SK-N-DZ (cell line): ENCODE measurements around the gene ZNF362.
"Not testable (repeated sequence)": the region's sequence is repeated elsewhere in the genome, so short reads cannot be mapped to it uniquely, and the experiment has no call there.

Experiments
- DNase-seq: peaks from one replicate; pipeline ENCODE4 v3.0.0-alpha.2; 2015; ENCODE audit warnings: low spot score

The ZNF362 gene

DNA sequence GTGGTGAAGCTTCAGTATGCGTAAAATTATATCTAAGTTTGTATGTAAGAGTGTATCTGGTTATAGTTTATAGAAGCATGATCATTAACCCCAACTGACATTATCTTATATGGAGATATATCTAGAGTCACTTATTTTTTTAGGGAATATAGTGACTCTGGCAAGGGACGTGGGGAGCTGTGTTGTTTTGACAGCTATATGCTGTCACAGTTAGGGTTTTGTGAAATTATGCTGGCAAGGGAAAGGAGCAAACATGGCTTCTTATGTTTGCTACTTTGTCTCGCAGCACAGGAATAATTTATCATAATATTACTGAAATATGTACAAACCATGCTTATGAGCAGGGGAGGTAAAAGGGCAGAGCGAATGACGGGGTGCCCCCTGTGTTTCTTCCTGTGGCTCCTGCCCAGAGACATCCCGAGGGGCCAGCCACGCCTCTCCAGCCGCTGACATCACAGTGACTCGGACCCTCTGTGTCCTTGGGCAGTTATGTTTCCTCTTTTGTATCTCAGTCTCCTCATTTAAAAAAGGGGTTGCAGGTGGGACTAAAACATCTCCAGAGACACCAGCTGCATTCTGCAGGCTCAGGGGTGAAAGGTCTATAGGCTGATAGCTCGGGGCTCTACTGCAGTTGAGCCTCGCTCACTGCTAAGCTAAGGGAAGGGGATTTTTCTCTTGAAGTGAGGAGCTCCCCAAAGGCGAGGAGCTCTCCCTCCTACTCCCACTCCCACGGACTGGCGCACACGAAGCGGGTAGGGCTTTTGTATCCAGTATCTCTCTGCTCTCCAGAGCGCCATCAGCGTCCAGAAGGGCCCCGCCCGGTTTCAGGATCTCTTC is 49.7 kb downstream of the ZNF362 start:
- DNase-seq = no peak

DNA sequence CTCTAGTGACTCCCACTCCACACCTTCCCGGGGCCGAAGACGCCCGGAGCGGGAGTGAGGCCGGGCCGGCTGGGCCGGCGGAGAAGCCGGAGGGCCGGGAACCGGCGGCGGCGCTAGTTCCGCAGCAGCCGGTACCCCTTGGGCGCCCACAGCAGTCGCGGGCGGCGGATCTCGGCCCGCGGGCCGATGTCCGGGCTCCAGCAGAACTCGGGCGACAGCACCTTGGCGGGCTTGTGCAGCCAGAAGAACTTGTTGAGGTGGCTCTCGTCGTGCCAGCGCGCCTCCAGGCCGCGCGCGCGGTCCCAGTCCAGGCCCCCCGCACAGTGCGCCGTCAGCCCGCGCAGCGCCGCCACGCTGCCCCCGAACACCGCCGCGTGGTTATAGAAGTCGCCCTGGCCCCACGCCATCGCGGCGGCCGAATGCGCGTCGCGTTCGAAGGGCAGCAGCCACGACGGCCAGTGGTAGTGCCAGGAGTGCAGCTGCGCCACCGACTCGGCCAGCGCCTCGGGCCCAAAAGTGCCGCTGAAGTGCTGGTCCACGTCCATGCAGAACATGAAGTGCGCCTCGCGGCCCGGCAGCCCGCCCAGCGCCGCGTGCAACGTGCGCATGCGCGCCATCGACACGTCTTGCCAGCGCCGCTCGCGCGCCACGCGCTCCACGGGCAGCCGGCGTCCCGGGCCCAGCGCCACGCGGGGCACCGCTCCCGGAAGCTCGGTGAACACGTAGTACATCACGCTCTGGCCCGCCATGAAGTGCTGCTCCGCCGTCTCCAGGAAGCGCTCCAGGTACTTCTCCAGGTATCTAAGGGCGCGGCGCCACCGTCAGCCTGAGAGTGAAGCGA is 50.6 kb downstream of the ZNF362 start:
- no peak for DNase-seq

DNA sequence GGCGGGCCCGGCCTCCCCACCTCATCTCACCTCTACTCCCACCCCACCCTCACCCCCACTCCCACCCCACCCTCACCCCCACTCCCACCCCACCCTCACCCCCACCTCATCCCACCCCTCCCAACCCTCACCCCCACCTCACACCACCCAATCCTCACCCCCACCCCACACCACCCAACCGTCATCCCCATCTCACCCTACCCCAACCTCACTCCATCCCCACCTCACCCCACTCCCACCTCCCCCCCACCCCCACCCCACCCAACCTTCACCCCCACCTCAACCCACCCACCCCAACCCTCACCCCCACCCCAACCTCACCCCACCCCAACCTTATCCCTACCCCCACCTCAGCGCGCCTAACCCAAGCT is 51.2 kb downstream of the ZNF362 start:
- no peak for DNase-seq

DNA sequence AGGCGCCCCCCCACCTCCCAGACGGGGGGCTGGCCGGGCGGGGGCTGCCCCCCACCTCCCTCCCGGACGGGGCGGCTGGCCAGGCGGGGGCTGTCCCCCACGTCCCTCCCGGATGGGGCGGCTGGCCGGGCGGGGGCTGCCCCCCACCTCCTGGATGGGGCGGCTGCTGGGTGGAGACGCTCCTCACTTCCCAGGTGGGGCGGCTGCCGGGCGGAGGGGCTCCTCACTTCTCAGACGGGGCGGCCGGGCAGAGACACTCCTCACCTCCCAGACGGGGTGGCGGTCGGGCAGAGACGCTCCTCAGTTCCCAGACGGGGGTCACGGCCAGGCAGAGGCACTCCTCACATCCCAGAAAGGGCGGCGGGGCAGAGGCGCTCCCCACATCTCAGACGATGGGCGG is 53.1 kb downstream of the ZNF362 start:
- not testable (repeated sequence) for DNase-seq

DNA sequence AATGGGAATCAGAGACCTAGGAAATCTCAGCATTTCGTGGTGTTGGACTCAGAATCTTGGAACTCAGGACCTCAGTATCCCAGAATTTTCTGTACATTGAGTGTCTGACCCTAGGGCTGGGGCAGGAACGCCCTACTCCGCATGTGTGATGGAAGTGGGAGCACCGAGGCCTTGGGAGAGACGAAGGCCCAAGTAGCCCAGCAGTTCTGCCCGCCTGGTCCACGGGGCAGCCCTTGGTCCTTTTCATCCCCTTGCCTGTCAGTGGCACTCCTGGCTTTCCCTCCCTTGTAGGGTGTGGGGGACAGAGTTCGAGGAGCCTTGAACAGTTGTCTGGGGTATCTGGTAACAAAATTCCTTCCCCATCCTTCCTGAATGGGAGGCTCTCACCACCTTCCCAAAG is 54.4 kb downstream of the ZNF362 start:
- DNase-seq = no peak

DNA sequence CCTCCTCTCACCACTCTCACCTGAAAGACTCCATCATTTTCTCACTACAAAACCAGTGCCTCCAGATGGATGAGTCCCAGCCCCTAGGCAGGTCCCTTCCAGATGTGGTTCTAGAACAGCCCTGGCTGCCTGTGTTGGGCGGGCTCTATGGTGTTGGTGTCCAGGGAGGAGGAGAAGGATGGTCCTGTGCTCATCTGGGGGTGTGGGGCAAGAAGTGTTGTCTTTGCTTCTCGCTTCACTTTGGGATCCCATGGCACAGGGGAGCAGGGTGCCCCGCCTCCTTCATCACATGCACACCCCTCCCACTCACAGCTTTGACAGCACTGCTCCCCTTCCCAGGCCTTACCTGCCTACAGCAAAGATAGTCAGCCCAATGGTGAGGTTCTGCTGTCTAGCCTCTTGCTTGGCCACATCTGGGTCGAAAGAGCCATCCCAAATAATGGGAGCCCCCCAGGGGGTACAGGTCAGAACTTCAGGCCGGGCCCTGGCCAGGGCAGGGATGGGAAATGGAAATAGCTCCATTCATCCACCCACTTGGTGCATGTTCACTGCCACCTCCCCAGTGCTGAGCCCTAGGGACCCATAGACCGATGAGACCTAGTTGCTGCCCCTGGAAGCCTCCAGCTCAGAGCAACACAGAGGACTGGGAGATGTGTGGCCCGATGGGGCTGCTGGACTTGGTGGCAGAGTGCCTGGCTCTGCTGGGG is 55.6 kb downstream of the ZNF362 start:
- no peak for DNase-seq

DNA sequence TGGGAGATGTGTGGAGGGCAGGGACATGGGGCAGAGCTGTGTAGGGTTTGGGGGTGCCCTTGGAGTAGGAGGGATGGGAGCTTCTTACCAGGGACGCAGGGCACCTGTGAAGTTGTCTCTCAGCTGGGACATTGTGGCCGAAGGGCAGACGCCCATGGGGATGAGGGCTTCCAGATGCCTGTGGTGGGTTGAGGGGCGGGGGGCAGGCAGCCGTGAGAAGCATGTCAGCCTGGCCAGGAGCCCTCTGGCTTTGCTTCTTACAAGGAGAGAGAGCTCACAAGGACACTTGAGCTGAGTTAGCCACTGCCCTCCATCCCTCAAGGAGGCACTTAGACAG is 56.1 kb downstream of the ZNF362 start:
- DNase-seq = no peak

DNA sequence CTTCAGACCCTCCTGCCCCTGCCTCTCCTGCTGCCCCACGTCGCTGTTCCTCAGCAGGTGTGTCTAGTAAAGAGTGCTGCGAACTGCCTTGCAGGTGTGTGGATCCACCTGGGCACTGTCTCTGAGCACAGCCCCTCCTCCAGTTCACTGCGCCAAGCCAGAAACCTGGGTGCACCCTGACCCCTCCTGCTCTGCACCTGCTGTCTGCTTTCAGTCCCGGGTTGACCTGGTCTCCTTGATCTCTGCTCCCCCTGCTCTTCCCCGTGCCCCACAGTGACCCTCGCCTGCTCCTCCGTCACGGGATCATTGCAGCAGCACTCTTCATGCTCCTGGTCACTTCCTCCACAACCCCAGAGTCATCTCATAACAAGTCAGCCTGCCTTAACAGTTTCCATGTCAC is 58.1 kb downstream of the ZNF362 start:
- no peak for DNase-seq

DNA sequence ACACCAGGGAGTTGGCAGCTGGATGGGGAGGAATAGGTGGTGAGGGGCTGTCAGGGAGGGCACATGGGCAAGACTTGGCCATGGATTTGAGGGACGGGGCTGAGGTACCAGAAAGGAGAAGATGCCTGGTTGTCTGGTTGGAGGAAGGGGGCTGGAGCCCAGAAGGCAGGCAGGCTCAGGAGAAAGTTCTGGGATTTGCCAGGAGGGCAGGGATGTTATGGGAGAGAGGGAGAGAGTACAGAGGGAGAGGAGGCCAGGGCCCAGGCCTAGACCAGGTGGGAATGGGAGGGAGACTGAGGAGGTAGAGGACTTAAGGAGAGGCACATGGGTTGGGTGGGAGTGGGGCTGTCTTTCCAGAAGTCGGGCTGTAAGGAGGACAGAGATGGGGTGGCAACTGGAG is 60.3 kb downstream of the ZNF362 start:
- no peak for DNase-seq

DNA sequence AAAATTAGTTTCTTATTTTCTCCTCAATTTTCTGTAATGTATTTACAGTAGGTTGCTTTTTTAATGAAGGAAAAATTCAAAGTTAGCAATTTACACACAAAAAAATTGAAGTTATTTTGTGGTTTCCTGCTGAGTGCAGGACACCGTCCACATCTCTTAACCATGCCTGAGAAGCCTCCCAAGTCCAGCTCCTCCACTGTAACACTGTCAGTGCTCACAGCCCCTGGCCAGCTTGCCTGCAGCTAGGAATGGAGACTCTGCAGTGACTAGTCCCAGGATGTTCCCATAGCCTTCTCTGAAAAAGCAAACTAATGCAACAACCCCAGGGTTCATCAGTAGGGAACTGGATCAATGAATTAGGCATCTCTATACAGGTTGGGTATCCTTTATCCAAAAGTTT is 61.1 kb downstream of the ZNF362 start:
- no peak for DNase-seq

DNA sequence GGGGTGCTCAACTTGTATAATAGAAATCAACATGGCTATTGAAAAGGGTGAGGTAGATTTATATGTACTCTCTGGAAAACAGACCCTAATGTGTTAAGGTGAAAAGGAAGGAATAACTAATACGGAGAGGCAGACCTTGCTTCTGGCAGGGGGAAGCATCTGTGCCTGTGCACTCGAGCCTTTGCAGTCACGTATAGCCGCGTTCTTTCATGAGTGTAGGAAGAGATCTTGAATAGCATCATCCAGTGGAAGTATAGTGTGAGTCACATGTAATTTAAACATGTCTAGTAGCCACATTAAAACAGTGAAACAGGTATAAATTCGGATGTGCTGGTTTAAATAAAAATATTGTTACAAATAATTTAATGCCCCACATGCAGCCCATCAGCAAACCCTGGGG is 61.7 kb downstream of the ZNF362 start:
- DNase-seq = no peak

DNA sequence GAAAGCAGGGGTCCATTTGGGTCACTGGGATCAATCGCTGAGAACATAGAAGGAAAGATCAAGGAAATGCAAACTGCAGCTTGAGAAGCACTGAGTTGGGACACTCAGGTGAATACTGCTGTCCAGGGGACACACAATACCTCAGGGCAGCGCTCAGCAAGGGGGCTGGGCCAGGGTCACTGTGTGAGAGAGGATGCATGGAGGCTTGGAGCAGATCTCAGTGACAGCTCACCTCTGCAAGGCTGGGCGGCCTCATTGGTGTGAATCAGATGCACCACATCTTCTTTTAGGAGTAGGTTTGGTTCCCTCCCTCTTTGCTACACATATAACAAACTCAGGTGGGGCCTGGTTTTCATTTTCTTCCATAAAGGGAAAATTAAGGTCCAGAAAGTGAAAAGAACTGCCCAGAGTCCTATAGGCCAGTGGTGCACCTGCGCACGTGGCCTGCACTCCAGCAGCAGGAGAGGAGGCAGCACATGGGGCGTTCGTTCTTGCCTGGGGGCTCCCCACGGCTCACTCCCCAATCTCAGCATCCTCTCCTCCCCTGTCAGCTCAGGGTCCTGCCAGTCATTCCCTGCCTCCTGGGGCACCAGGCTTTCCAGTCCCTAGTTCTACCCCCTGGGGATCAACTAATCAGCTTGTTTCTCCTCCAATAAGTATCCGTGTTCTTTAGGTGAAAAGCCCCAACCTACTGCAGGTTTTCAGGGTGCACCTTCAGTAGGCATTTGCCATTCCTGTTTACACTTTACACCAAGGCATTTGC is 63.1 kb downstream of the ZNF362 start:
- no peak for DNase-seq

DNA sequence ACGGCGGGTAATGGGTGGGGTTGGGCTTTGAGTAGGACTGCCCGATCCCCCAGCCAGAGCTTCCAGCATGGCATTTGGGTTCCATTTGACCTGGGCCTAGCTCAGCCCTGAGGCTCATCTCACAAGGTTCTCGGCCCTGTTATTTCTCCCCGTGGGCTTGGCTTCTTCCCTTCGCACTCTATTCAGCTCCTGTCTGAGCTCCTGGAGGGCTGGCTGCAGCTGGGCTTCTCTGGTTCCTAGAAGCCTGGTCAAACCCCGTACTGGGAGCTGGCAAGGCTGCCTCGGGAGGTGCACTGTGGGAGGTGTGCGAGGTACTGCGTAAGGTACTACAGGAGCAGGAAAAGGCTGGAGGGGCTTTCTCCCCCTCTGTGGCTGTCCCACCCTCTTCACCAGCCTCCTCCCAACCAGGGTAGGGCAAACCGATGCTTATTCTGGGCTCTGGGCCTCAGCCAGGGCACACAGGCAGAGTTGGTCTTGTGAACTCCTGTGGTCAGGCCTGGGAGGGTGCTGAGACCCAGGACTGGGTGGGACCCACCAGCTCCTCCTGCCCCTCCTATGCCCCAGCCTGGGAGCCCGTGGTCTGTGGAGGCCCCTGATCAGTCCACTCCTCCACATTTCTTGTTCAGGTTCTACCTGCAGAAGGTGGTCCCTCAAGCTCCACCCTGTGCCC is 63.8 kb downstream of the ZNF362 start:
- no peak for DNase-seq

DNA sequence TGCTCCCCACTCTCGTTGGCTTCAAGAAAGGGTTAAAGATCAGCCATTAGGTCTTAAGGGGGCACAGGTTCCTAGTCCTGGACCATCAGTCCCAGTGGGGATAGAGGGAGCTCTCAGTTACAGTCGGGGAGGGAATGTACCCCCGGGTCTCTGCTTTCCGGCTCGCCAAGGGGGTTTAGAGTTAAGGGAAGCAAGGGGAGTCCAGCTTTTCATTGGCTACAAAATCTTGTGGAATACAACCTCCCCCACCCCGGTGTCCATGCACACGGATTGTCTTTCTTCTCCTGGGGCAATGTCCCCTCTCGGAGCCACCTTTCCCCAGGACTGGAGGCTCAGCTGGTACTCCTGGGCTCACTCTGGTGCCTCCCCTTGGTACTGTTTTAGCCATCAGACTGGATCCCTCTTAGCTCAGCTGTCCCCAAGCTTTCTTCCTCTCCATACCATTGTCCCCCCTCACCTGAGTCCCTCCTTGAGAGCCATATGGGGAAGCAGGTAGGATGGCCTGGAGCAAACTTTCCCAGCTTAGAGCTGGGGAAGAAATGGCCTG is 64.4 kb downstream of the ZNF362 start, which contains the start of gene A3GALT2:
Gene A3GALT2, minus strand, starts transcription at position 480 of the 547 bp plus-strand sequence. Its CDS starts 0 bp downstream, at position 480.
- no peak for DNase-seq

DNA sequence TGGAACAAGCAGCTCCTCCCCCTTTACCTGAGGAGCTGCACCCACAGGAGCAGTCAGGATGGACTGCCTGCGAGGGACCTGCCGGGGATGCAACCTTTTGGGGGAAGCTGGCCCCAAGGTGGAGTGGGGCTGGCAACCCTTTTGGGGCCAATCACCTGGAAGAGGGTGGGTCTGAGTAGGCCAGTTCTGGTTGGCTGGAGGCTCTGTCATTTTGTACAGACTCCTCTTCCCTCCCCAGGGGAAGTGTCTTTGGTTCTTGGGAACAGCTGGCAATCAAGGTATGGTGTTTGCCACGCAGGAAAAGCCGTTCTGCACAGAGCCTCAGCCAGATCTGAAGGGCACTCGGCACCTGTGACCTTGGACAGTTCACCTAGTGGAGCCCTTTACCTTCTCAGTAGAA is 64.9 kb downstream of the ZNF362 start:
- no peak for DNase-seq

DNA sequence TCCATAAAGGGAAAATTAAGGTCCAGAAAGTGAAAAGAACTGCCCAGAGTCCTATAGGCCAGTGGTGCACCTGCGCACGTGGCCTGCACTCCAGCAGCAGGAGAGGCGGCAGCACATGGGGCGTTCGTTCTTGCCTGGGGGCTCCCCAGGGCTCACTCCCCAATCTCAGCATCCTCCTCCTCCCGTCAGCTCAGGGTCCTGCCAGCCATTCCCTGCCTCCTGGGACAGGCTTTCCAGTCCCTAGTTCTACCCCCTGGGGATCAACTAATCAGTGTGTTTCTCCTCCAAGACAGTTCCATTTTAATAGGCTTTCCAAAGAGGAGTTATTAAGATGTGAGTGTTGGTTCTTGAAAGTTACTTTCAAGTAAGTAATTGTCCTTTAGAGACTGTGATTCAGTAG is 65.8 kb downstream of the ZNF362 start:
- no peak for DNase-seq

DNA sequence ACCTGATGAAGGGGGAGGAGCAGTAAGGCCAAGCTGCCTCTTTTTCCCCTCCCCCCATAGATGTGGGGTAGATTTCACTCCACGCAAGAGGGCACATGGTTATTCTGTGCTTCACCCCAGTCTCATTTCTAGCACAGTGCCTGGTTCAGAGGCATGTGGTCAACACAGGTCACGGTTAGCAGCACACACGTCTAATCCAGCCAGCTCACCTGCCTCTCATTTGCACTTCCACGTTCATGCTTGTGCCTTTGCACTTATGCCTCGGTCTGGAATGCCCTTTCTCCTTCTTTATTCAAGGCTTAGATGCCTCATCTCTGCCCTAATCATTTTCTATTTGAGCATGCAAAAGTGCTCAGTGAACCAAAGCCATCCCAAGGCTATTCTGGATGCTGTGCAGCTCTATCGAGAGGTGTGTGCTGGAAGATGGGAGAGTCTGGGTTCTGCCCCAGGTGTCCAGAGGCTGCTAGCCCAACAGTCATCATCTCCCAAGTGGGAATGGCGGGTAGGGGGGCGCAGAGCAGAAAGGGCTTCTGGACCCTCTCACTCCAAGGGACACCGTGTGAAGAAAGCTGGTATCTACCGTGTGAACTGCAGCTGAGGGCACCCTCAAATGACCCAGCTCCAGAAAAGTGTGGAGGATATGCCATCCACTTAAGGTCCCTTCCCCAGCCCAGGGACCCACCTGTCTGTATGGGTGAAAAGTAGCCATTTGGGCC is 66.7 kb downstream of the ZNF362 start:
- no peak for DNase-seq

DNA sequence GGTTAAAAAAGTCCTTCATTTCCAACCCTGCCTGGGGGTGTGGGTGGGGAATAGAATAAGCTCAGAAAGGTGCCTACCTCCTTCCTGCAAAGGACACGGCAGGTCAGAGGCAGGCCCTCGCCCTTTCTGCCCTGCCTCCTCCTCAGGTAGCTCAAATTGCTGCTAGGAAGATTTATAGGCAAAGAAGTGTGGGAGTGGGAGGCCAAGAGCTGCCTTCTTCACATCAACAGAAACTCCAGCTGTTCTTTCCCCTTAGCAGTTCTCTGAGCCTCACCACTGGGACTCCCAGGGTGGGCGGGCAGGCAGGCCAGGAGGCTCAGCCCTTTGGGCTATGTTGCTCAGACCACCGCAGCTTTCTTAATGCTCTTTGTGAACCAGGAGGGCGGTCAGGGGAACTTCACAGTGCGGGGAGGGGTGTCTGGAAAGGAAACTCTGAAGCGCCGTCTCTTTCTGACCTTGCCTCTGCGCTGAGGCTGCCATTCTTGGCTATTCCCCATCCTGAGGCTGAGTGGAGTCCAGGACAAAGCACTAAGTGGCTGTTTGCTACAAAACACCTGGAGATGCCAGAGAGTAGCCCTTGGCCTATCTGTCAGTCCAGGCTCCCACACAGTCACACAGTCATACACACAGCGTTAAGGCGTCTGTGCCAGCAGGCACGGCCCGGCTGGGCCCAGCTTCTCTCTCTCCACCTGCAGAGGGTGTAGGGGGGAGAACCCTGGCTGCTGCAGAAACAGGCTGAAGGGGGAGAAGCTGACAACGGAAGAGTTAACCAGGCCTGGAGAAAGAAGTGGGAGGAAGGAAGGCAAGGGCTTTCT is 67.6 kb downstream of the ZNF362 start:
- no peak for DNase-seq
